ENCODE results near the gene SERTAD3.
"Not testable (repeated sequence)": the region's sequence is repeated elsewhere in the genome, so short reads cannot be mapped to it uniquely, and the experiment has no call there.

SERTAD3 gene

DNA sequence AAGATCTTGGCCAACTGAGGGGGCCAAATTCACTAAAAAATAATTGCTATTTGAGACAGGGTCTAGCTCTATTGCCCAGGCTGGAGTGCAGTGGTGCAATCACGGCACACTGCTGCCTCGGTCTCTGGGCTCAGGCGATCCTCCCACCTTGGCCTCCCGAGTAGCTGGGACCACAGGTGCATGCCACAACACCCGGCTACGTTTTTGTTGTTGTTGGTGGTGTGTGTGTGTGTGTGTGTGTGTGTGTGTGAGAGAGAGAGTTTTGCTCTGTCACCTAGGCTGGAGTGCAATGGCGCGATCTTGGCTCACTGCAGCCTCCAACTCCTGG, 35.6 kb downstream of the SERTAD3 start:
- not testable (repeated sequence) for DNase-seq (ENCODE audit: low spot score)

GRCh38 chr19:40407714-40408597, 36.2 kb downstream of the SERTAD3 start:
- DNase-seq (ENCODE audit: low spot score), result no peak

DNA sequence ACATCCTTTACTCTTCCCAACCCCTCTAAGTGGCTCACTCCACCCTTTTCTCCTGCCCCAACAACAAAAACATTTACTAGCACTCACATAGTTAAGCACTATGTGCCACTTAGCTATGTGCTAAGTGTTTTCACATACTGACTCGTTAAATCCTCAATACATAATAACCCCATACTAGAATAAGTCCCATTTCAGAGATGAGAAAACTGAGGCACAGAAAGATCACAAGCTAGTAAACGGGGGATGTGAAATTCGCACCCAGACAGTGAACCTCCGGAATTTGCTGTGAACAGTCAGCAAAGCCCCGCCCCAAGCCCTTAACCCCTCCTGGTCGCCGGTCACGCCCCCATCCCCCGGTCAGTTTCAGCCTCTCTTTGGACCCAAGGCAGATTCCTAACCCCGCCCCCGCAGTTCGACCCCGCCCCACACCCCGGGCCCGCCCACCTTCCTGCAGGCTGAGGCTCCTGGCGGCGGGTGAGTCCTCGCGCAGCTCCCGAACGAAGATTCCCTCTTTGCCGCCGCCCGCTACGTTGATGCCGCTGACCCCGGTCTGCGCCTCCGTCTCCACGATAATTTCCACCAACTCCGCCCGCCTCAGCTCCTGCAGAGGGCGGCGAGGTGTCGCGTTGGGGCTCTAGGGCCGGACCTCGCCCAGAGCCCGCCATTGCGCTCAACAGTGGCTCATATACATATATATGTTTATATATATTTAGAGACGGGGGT, 40.7 kb downstream of the SERTAD3 start:
- DNase-seq (ENCODE audit: low spot score), result peak; percentile 91

DNA sequence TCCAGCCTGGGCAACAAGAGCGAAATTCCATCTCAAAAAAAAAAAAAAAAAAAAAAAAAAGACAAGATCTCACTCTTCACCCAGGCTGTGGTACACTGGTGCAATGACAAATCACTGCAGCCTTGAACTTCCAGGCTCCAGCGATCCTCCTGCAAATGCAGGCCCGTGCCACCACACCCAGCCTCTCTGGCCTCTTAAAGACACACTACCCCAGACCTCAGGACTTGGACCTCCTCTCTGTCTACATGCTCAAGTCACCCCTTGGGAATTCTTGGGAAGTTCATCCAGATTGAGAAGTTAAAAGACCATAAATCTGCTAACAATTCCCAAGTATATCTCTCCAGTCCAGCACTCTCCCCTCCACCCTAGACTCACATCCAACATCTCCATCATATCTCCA, 43.6 kb downstream of the SERTAD3 start:
- no peak for DNase-seq (ENCODE audit: low spot score)

GRCh38 chr19:40398417-40399131, 45.6 kb downstream of the SERTAD3 start:
- DNase-seq (ENCODE audit: low spot score), result no peak

- DNase-seq (ENCODE audit: low spot score), result no peak
Measured at GRCh38 chr19:40397568-40397906, 46.6 kb downstream of the SERTAD3 start.

GRCh38 chr19:40396886-40397567, 47.1 kb downstream of the SERTAD3 start:
- no peak for DNase-seq (ENCODE audit: low spot score)

- DNase-seq (ENCODE audit: low spot score), result no peak
Measured at GRCh38 chr19:40395956-40396355, 48.2 kb downstream of the SERTAD3 start.

GRCh38 chr19:40394816-40395210, 49.3 kb downstream of the SERTAD3 start:
- no peak for DNase-seq (ENCODE audit: low spot score)

GRCh38 chr19:40393894-40394815, 50.0 kb downstream of the SERTAD3 start:
- no peak for DNase-seq (ENCODE audit: low spot score)

DNA sequence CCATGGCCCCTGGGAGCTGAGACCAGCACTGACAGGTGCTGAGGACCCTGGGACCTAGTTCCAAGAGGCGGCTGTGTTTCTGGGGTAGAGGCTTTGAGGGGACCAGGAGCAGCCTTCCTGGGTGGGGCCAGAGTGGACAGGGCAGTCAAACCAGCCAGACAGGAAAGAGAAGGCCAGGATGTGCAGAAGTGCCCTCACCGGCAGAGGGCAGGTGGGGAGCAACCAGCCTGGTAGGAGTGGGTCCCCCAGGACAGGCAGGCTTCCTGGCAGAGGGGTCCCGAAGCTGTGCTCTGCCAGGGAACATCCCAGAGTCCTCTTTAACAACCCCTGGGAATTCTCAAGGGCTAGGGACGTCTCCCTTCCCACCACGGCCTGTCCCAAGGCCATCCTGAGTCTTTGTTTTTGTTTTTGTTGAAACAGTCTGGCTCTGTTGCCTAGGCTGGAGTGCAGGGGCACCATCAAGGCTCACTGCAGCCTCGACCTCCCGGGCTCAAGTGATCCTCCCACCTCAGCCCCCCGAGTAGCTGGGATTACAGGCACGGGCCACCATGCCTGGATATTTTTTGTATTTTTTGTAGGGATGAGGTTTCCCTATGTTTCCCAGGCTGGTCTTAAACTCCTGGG, 51.1 kb downstream of the SERTAD3 start:
- DNase-seq (ENCODE audit: low spot score), result no peak

DNA sequence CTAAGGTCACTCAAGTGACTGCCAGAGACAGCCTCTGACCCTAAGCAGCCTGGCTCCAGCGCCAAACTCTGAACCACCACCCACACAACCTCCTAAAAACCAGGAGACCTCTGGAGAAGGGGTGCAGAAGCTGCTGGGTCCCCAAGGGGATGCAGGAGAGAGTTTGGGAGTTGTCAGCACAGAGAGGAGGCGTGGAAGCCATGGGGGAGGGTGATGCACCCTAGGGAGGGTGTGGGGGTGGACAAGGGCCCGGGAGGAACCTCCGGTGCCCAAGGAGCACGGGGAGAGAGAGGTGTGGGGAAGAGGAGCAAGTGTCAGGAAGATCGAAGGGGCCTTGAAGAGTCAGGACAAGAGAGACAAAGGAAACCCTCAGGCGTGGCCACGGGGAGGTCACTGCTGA, 52.0 kb downstream of the SERTAD3 start:
- DNase-seq (ENCODE audit: low spot score), result no peak
